Islet precursor cell (in vitro differentiated cells): ENCODE data around the gene FRG2.
"Not testable (repeated sequence)": the region's sequence is repeated elsewhere in the genome, so short reads cannot be mapped to it uniquely, and the experiment has no call there.

Experiments used
- DNase-seq: peaks from one replicate; pipeline ENCODE4 v3.0.0-alpha.2; 2018

The FRG2 gene

DNA sequence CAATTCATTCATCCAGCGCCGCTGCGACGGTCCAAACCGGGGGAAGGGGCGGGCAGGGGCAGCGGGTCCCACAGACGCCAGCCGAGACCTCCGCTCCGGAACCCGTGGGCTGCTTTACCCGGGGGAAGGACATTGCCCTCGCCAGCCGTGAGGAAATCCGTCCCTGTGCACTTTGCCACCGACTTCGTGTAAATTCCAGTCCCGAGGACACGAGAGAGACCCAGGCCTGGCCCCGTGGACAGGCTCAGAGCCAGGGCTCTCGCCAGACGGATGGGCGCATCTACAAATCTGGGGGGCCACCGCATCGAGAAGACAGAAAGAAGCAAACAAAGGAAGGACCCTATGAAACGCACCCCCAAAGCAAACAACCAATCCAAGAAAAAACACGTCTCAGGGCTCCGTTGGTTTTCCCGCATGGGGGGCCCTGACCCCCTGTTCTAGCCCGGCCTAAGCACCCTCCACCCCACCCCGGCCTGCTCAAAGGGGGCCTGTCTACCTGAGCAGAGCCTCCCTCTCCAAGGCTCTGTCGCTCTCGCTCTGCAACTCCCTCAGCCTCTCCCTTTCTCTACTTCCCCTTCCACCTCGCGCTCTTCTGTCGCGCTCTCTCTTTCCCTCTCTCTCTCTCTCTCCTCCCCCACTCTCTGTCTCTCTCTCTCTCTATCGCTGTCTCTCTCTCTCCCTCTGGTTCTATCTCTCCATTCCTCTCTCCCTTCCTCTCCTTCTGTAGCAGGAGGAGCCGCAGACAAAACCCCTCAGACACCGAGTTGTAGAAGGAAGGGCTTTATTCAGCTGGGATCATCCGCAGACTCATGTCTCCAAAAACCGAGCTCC lies 11.3 kb downstream of the FRG2 start:
- no peak for DNase-seq

DNA sequence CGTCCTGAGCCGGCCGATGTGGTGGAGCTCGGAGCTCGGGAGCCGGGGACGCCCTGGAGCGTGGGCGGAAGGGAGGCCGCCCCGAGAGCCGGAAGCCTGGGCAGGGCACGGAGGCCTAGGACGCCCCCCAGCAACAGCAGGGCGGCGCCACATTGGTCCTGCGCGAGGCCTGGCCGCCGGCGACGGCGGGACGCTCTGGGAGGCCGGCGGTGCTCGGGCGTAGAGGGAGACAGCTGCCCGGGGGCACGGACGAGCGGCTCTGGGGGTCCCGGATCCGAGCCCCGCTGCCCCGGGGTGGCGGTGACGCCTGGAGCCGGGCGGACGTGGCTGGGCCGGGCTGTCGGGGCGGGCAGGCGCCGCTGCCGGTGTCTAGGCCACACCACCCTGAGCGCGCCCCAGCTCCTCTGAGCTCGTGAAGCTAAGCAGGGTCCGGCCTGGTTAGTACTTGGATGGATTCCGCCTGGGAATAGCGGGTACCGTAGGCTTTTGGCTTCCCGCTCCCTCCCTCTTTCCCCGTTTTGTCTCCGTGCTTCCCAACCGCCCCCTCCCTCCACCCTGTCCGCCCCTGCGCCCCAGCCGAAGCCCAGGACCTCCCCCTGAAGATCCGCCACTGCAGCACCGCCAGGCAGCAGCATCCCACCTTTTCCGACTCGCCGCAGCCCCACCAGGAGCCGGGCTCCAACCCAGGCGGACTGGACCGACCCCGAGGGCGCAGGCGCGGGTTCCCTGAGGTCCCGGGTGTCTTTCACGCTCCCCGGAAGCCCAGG lies 12.1 kb downstream of the FRG2 start:
- peak; percentile 64 for DNase-seq

DNA sequence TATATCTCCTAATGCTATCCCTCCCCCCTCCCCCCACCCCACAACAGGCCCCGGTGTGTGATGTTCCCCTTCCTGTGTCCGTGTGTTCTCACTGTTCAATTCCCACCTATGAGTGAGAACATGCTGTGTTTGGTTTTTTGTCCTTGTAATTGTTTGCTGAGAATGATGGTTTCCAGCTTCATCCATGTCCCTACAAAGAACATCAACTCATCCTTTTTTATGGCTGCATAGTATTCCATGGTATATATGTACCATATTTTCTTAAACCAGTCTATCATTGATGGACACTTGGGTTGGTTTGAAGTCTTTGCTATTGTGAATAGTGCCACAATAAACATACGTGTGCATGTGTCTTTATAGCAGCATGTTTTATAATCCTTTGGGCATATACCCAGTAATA lies 37.1 kb downstream of the FRG2 start:
- DNase-seq: not testable (repeated sequence)

DNA sequence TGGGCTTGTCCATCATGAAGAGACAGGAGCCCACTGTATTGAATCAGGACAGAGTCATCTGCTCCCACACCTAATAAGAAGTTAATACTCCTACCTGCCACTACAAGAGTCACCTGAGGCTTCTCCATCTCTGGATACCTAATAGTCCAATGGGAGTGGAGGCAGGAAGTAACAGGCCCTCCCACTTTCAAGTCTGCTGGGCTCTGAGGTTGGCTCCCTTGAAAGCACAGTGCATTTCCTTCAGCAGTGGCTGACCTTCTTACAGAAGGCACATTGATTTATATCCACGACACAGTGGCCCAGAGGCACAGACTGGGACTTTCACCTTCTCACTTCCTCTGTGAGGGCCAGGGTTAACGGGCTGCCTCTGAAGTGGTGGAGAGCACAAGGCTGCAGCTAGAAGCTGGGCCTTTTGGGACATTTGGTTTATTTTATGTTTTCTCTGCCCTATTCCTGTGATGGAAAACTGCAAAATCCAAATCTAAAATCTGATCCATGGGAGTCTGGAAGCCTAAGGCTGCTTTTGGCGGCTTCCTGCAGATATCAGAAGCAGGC lies 38.1 kb downstream of the FRG2 start:
- DNase-seq: no peak

DNA sequence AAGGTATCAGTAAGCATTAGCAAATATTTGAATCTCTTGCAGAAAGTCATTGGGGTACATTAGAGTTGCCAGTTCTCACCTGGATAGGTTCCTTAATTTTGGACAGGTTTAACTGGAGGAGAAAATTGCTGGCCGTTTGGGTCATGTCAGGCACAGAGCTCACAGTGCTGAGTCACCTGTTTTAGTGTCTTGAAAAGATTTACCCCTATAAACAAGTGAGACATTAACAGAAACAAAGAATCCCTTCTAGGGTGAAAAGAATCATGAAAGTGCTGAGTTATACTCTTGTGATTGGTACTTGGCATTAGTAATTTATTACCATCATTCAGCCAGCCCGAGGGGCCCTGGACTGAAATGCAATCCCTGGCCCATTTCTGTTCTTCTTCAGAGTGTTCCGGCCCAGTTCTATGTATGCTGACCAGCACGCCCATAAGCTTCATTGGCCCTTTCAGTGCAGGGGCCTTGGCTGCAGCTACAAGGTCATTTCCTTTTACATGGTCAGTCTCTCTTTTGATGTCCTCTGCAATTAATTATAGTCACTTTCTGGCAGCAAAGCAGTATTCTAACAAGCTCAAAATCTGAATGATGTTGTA lies 41.3 kb downstream of the FRG2 start:
- DNase-seq: not testable (repeated sequence)

DNA sequence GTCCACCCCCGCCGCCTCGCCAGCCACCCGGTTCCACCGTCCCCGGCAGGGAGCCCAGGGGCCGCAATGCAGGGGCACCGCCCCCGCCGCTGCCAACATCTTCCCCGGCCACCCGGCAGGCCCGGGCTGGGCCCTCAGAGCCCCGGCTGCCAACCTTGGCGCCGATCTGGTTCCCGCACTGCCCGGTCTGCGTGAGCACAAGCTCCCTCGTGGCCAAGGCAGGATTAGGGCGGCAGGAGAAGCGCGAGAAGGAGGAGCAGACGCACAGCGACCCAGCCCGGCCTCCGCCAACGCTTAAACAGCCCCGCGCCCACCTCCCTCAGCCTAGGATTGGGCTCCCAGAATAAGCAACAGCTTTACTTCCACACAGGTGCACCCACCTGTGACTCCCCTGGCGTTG lies 42.4 kb downstream of the FRG2 start:
- not testable (repeated sequence) for DNase-seq

DNA sequence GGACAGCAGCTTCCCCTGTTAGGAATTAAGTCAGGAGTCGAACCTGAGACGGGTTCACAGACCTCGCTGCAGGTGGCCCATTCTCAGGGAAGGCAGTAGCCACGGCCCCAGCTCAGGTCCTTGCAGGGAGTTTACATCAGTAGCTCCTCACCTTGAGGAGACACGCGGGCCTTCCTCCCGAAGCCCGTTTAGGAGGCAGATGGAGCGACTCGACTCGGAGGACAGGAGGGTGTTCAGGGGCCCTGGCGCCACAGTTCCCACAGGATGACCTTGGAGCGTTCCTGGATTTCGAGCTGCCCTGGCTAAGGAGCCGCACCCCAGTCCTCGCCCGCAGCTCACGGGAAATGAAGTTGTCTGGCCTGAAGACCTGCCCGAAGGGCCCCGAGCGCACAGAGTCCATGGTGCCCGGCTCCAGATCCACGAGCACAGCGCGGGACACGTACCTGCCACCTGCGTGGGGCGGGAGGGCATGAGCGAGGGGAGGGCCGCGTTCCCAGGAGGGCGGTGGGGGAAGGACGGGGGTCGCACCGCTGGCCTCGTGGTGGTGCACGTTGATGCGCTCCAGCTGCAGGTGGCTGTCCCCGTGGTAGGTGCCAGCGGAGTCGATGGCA lies 43.0 kb downstream of the FRG2 start:
- not testable (repeated sequence) for DNase-seq

DNA sequence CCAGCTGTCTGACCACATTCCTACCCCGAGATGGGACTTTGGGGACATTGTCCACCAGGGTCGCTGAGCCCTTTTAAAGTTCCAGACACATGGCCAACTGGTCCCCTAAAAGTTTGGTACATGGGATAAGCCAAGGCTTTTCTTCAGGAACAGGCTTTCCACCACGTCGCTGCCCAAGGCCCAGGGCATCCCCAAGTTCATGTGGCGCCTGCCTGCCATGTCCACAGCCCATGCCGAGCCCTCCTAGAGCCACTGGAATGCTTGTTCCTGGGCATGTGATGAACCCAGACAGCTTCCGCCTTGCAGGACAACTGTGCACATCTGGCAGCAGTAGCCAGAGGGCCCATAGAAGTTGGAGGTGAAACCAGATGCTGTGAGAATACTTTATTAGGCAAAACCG lies 45.1 kb downstream of the FRG2 start:
- DNase-seq: no peak

DNA sequence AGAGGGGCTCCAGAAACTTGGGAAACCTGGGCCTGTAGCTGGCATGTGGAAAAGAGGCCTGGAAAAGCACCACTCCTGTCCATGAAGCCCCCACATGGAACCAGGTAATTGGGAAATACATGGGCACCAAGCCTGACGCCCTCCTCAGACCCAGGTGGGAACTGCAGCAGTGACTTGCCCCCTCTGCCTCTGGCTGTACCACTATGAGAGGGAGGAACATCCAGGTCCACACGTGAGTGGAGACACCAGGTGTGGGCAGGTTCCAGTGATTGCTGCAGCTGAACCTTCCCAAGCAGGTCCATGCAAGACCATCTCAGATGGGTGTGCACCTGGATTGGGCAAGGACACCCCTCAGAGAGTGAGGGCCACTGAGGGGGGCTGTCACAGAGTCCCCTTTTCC lies 46.8 kb downstream of the FRG2 start:
- not testable (repeated sequence) for DNase-seq

DNA sequence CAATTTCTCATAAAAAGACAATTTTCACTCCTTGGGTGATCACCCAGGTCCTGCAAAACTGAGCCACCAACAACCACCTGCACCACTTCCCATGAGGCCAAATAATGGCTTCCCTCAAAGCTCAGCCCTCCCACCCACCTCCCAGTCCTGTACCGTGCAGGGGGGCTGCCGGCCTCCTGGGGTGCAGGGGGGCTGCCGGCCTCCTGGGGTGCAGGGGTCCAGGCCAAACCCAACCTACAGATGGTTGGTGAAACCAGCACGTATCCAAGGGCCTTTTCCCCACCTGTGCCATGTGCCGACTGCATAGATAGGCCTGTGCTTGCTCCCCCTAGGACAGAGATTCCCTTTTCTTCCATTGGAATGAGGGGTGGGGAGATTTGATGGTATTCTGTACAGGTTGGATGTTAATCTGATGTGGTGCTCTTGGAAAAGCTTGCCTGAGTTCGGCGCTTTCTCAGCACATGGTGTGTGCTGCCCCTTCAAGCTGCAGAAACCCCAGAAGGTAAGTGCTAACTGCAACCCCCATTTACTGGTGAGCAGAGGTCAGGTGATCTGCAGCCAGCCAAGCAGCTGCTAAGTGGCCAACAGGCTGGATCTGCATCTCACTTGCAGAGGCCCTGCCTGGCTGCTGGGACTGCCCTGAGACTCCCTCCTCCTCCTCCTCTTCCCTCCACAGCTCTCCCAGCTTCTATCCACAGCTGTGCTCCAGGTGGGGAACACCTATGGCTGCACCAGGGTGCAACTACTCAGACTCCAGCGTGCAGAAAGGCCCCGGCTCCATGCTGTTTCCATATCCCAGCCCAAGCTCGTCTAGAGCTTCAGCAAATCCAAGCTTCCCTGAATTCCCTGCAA lies 47.6 kb downstream of the FRG2 start:
- DNase-seq: no peak
